Renal cortex interstitium (tissue), 11 donors: ENCODE results near the gene STRN4. TPM values are rescaled to one million over a fixed set of nuclear protein-coding genes. Genes with fewer than 3 reads are reported as not detected.

Experiments used
- DNase-seq, 11 donors: peaks; one replicate each; pipeline ENCODE4 v3.0.0-alpha.2; 2013; ENCODE audit warnings: low read depth in 9 of 11, low spot score in 4 of 11; ENCODE audit errors: extremely low read depth in 1 of 11
- polyA plus RNA-seq, 3 donors: library from polyadenylated mRNA; unstranded; fragments of 120-200 nt; gene quantifications; one replicate each; pipeline ENCODE4 v1.2.1, GENCODE V29; 2013; ENCODE audit not compliant: insufficient read length in 3 of 3

Gene STRN4
- polyA plus RNA-seq, 3 donors: 65.0 to 94.2 (median 91.3) TPM

GRCh38 chr19:46704379-46705076 lies 41.7 kb downstream of the STRN4 start:
- peak in 1 of 11 donors; percentile 35 for DNase-seq

GRCh38 chr19:46700704-46701103 lies 45.5 kb downstream of the STRN4 start:
- no peak for DNase-seq

DNA sequence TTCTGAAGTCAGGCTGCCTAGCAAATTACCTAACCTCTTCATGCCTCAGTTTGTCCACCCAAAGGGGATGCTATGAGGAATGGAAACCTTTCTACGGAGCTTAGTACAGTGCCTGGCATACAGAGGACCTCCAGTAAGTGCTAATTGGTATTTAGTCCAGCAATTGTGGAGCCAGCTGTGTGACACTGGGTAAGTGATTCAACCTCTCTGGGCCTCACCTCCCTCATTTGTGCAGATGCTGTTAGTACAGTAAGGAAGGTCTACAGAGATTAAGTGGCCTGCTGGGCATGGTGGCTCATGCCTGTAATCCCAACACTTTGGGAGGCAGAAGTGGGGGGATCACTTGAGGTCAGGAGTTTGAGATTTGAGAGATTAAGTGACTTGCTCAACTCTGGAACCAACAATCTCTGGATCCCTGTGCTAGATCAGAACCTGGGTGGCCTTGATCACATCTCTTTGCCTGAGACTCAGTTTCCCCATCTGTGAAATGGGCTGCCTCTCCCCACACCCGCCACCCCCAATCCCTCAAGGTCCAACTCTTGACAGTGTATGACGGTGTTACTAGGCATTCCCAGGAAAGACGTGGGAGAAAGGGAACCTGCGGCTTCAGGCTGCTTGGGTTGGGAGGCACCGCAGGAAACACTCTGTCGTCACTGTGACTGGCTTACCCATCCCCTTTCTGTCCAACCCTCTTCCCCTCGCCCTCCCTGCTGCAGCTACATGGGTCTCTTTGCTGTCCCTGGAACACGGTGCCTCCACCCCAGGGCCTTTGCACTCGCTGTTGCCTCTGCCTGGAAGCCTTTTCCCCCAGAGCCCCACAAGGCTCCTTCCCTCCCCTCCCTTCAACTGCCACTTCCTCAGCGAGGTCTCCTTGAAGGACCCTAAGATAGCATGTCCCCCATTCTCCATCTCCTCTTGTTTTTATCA lies 47.6 kb downstream of the STRN4 start:
- DNase-seq: no peak

DNA sequence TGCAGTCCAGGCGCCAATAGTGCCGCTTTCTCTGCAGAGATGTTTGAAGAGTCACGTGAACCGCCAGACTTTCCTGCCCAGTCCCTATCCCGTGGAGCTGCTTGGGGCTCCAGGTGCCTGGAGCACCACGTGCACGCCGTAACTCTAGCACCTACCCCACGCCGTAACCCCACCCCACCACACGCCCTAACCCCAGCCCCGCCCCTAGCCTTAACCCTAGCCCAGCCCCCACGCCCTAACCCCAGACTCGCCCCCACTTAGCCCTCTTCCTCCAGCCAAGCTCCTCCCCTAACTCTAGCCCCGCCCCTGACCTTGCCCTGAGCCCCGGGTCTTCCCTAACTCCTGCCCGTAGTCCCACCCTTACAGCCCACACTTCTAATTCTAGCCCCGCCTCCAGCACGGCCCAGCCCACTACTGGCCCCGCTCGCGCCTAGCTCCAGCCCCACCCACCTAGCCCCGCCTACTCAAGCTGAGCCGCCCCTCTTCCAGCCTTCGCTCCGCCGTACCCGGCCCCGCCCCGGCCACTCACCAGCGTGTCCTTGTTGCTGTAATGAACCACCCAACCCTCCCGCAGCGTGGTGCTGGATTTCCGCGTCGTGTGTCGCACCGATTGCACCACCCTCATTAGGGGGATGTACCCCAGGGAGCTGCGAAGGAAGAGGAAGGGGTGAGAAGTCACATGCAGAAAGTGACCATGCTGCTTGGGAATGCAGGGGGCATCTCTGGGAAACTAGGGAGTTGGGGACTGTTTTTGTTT lies 48.9 kb downstream of the STRN4 start:
- DNase-seq: peak in 9 of 11 donors; percentile 71 to 84 (median 77)

GRCh38 chr19:46696866-46697203 lies 49.4 kb downstream of the STRN4 start:
- DNase-seq: no peak

- no peak for DNase-seq
Observed at GRCh38 chr19:46696052-46696451, 50.2 kb downstream of the STRN4 start.

DNA sequence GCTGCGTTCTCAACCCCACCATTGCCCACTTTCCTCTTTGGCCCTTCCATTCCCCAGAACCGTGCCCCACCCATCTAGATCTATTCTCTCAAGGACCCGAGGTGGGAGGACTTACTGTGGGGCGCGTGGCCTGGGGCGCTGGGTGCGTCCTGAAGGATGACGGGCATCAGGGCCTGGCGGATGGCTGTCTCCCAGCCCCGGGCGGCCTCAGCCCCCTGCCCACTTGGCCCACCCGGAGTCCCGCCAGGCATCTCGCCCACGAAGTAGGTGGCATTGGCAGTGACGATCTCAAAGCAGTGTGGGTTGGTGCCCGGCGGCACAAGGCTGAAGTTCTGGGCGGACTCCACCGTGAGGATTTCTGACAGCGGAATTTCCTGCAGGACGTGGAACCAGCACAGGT lies 52.5 kb downstream of the STRN4 start:
- DNase-seq: no peak

GRCh38 chr19:46692918-46693722 lies 53.1 kb downstream of the STRN4 start:
- no peak for DNase-seq

DNA sequence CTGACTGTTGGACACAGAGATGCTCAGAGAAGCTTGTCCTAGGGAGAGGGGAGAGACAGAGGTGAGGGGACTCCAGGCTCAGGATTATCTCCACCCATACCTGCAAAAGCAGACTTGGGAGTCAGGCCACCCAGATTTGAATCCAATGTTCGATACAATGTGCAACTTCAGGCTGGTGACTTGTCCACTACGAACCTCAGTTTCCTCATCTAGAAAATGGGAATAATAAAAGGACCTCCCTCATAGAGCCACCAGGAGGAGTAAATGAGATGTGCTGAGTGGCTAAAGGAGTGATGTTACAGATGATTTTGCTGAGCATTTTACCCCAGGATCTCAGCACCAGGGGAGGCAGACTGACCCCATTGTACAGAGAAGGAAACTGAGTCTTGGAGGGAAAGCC lies 54.3 kb downstream of the STRN4 start:
- no peak for DNase-seq

GRCh38 chr19:46691104-46691503 lies 55.1 kb downstream of the STRN4 start:
- no peak for DNase-seq

- no peak for DNase-seq
Observed at GRCh38 chr19:46689358-46689757, 56.9 kb downstream of the STRN4 start.

- no peak for DNase-seq
Observed at GRCh38 chr19:46687438-46688145, 58.7 kb downstream of the STRN4 start.

DNA sequence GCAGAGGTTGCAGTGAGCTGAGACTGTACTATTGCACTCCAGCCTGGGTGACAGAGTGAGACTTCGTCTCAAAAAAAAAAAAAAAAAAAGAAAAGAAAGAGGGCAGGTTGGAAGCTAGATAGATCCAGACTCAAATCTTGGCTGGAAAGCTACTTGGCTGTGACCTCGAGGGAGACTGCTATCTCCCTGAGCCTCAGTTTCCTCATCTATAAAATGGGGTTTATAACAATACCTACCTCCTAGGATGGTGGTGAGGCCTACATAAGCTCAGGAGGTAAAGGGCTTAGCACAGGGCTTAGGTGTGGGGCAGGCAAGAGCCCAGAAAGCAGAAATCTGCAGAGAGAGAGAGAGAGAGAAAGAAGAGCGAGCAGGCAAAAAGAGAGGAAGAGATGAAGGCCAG lies 61.1 kb downstream of the STRN4 start:
- no peak for DNase-seq

GRCh38 chr19:46678110-46678732 lies 68.0 kb downstream of the STRN4 start:
- DNase-seq: no peak

DNA sequence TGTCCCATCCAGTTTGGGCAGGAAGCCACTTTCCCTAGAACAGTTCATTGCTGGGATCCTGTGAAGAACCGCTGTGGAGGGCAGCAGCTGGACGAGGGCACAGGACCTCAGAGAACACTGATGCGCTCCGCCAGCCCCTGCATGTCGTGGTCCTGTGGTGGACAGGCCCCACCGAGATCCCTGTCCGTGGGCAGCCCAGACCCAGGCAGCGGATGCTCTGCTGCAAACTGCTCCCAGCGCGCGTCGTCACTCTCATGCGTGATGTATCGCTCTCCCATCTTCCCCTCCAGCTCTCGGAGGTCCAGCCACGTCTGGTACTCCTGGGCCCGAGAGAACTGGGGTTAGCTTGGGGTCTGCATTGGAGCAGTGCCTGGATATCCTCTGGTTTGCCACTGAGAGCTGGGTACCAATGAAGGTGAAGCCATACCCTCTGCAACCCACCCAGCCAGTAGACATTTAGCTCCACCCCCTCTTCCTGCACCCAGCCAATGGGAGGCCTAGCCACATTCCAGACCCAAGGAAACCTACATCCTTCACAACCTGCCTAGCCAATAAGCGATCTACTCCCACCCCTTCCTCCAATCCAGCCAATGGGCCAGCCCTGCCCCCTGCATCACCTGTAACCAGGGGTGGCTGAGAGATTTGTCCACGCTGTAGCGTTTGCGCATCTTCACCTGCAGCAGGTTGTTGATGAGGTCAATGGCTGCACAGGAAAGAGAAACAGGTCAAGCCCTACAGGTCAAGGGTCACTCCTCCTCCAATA lies 71.7 kb downstream of the STRN4 start:
- DNase-seq: peak in 1 of 11 donors; percentile 7

GRCh38 chr19:46670813-46671212 lies 75.4 kb downstream of the STRN4 start:
- no peak for DNase-seq
